Middle frontal gyrus (tissue), 1 donor: ENCODE results near the gene ZC3H4.

Experiments
- DNase-seq: peaks from one replicate; pipeline ENCODE4 v3.0.0-alpha.2; 2015; ENCODE audit warnings: low spot score; ENCODE audit errors: extremely low spot score

The ZC3H4 gene

DNA sequence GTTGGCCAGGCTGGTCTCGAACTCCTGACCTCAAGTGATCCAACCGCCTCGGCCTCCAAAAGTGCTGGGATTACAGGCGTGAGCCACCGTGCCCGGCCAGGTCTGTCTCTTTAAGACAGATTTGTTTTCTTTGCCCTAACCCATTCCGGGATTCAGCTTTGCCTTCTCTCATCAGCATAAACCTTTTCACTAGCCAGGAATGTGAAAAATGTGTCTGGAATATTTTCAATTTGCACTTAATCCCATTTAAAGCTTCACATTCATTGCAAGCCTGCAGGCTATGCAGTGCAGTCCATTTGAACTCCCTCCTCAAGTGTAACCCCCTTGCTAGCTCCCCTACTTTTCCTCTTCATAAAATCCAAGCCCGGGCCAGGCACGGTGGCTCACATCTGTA is 64.3 kb downstream of the ZC3H4 start:
- DNase-seq = no peak

DNA sequence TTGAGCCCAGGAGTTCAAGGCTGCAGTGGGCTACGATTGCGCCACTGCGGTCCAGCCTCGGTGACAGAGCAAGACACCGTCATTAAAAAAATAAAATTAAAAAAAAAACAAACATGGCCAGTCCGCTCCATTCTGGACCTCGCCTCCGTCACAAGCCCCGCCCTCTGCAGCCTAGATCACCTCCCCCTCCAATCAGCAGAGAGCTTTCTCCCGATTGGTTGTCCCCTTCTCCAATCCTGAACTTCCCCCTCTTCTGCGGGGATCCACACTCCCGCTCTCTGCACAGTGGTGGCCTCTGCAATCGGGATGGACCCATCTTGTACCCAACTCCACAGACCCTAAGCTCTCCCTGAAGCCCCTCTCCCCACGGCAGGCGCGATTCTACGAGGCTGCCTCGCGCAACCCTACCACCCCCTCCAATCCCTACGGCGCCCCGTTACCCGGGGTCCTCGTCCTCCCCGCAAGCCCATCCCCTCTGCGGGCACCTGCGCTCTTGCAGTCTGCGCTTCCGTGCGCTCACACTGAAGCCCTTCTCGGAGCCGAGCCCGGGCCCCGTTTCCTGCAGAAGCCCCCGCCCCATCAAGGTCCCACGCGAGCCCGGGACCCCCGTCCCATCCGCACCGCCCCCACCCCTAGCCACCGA is 65.7 kb downstream of the ZC3H4 start:
- DNase-seq = peak; percentile 87

- no peak for DNase-seq
These were observed 66.3 kb downstream of the ZC3H4 start for GRCh38 chr19:47047272-47047762.

GRCh38 chr19:47045867-47046470 is 67.6 kb downstream of the ZC3H4 start:
- no peak for DNase-seq

- DNase-seq = no peak
These were observed 68.4 kb downstream of the ZC3H4 start for GRCh38 chr19:47044946-47045866.

- DNase-seq = no peak
These were observed 72.7 kb downstream of the ZC3H4 start for GRCh38 chr19:47040869-47041268.

DNA sequence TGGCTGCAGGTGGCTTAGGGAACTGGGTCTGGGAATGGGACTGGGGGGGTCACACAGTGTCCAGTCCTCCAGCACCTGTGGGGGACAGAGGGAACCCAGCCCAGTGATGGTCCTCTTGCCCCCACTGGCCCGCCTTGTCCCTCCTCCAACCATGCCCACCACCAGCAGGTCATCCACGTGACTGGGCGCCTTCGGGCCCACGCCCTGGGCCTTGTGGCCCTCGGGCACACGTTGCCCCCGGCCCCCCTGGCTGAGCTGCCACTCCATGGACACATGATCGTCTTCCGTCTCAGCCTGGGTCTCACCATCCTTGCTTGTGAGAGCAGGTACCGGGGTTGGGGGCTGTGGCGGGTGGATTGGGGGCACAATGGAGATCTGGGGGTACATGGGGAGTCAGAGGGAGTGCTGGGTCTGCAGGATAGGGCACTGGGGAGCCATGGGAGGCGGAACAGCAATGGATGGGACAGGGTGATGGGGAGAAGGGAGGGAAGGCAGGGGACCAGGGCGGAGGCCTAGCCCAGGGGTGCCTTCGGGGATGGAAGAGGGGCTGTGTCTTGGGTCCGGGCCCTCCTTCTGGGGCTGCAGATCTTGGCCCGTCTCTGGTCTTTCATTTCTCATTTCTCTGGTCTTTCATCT is 74.2 kb downstream of the ZC3H4 start:
- DNase-seq = no peak

DNA sequence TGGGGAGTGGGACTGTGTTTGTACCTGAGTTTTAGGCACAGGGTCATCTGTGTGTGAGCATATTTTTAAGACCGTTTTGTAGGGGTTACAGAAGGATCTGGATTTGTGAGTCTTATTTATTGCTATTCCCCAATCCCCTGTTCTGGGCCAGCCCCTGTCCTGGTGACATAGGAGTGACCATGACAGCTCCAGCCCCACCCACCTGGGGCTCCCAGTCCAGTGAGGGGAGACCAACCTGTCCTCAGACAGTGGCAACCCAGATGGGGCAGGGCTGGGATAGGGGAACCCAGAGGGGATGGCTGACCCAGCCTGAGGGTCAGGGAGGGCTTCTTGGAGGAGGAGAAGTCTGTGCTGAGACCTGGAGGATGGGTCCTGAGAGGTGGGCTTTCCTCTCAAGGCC is 75.8 kb downstream of the ZC3H4 start:
- DNase-seq = no peak

DNA sequence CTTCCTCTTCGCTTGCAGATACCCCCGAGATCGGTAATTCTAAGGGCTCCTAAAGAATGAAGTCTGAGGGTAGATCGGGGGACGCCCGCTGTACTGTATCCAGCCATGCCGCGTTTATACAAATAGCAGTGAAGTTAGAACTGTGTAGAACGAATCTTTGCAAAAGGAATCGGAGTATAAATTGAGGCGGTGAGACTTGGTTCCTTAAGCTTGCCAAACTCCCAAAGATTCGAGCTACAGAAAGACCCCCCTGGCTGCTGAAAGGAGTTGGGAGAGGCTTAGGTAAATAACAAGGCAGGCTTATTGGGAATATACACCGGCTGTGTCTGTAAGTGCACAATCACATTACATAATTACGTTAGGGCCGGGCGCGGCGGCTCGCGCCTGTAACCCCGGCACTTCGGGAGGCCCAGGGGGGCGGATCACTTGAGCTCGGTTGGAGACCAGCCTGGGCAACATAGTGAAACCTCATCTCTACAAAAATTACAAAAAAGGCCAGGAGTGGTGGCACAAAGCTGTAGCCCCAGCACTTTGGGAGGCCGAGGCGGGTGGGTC is 77.4 kb downstream of the ZC3H4 start:
- DNase-seq = no peak

GRCh38 chr19:47035127-47036096 is 78.2 kb downstream of the ZC3H4 start:
- DNase-seq = peak; percentile 73

DNA sequence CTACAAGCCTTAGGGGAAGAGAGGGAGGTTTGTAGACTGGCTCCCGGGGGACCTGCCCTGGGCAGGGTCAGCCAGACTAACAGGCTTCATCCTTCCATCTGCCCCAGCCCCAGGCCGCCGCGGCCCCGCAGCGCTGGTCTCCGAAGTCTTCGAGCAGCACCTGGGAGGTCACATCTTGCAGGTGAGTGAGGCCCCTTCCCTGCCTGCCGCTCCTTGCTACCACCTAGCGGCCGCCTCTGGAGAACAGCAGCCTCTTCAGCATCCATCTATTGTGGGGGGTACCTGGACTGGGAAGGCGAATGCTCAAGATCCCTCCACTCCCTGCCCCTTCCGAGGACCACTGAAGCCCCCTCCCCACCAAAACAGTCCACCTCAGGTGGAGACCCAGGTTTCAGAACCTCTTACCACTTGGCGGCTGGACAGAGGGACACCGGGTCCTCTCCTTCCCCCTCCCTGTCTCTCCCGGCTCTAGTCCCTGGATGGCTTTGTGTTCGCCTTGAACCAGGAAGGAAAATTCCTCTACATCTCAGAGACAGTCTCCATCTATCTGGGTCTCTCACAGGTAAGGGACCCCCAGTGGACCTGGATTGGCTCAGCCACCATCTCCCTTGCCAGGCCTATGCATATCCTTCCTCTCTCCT is 81.3 kb downstream of the ZC3H4 start:
- no peak for DNase-seq

GRCh38 chr19:47028195-47028601 is 85.4 kb downstream of the ZC3H4 start:
- no peak for DNase-seq

- DNase-seq = no peak
These were observed 85.9 kb downstream of the ZC3H4 start for GRCh38 chr19:47027586-47028088.

DNA sequence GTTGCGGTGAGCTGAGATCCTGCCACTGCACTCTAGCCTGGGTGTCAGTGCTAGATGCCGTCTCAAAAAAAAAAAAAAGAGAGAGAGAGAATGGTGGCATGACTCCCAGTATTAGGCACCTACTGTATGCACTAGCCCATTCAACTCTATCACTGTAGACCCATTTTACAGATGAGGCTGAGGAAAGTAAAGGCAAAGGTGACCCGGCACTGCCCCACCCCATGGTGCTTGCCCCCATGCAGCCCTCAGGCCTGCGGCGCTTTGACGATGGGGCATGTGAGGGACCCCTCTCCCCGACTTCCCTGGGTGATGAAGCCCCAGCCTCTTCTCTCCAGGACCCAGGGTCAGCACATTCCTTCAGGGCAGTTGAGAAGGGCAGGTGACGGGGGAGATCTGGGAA is 86.7 kb downstream of the ZC3H4 start:
- DNase-seq = no peak

DNA sequence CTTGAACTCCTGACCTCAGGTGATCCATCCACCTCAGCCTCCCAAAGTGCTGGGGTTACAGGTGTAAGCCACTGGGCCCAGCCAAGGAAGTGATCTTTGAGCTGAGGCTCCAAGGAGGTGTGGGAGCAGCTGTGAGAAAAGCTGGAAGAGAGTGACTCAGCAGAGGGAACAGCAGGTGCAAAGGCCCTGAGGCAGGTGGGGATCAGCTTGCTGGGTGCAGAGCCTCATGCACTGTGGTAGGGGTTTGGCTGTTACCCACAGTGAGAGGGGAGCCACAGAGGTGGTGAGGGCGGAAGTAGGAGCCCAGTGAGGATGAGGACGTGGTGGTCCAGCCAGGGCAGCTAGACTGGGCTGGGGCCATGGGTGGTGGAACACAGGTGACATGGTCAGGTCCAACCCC is 87.4 kb downstream of the ZC3H4 start:
- no peak for DNase-seq

DNA sequence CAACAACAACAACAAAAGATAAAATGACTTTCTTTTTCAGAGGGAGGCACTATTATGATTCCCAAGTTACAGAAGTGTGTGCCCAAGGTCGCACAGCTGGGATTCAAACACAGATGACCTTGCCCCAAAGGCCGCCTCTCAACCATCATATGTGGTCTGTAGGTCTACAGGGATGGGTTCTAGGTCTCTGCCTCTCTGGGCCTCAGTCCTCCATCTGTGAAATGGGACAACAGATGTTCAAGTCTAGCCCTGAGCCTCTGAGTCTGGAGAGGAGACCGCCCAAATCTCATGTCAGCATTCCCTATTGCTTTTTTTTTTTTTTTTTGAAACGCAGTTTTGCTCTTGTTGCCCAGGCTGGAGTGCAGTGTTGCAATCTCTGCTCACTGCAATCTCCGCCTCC is 89.1 kb downstream of the ZC3H4 start:
- no peak for DNase-seq

GRCh38 chr19:47023448-47023794 is 90.2 kb downstream of the ZC3H4 start:
- no peak for DNase-seq

- no peak for DNase-seq
These were observed 90.8 kb downstream of the ZC3H4 start for GRCh38 chr19:47022541-47023447.

GRCh38 chr19:47022140-47022536 is 91.4 kb downstream of the ZC3H4 start:
- no peak for DNase-seq
